ES-I3 (cell line): Measurements from ENCODE around the gene KDM7A.

ENCODE experiments used
- H3K36me3 ChIP-seq: 2 replicates; pipeline ENCODE4 v1.6.1; 2013; ENCODE audit warnings: mild to moderate bottlenecking, low read length, control low read depth, moderate library complexity; ENCODE audit not compliant: insufficient read depth
- H3K4me1 ChIP-seq: 2 replicates; pipeline ENCODE4 v1.6.1; 2013; ENCODE audit warnings: mild to moderate bottlenecking, control low read depth, low read length; ENCODE audit not compliant: insufficient read depth
- H3K9ac ChIP-seq: 2 replicates; pipeline ENCODE4 v1.6.1; 2013; ENCODE audit warnings: low read depth, mild to moderate bottlenecking, low read length, moderate library complexity
- H3K9me3 ChIP-seq: 2 replicates; pipeline ENCODE4 v1.6.1; 2013; ENCODE audit warnings: mild to moderate bottlenecking, low read length, moderate library complexity; ENCODE audit not compliant: control insufficient read depth, insufficient read depth

KDM7A gene

DNA sequence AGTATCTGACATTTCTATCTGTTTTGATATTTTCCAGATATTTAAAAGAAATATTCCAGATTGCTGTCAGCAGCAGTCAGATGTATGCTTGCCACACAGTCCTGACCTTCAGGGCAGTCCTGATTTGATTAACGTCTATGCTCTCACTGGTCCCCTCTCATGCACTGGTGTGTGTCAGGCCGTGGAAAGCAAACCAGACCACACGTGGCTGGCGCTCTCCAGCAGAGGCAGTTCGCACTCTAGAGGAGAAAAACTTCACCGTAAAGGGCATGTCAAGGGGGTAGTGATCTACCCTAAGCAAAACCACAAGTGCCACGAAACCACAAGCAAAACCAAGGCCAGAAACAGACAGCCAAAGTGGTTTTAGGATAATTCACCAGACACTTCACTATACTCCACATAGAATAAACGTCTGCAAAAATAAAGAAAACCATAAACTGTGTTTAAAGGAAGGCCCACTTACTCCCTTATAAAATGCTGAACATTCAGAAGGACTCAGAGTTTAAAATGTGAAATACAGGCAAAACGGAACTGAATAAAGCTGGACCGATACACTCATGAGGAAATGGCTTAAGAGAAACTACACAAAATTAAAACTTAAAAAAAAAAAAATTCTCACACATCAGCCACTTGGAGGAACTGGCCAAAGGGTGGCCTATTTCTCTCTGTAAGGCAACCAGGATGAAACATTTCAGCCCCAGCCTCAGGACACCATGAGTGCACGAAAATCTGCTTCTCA, 140.4 kb downstream of the KDM7A start:
- no peak overlapping the region for H3K9ac ChIP-seq
- H3K36me3 ChIP-seq, result peaks cover 3% of the 10 kb centered on the region; the same call in 1 of the 2 replicates
- H3K4me1 ChIP-seq, result no peaks in the 10 kb centered on the region
- no peaks in the 10 kb centered on the region for H3K9me3 ChIP-seq

- H3K36me3 ChIP-seq, result peaks cover 3% of the 10 kb centered on the region; the same call in 1 of the 2 replicates
- H3K9ac ChIP-seq, result no peak overlapping the region
- no peaks in the 10 kb centered on the region for H3K4me1 ChIP-seq
- no peaks in the 10 kb centered on the region for H3K9me3 ChIP-seq
Observed at GRCh38 chr7:140035400-140036223, 141.2 kb downstream of the KDM7A start.
